ENCODE data around the gene SLC7A7.

Gene SLC7A7

DNA sequence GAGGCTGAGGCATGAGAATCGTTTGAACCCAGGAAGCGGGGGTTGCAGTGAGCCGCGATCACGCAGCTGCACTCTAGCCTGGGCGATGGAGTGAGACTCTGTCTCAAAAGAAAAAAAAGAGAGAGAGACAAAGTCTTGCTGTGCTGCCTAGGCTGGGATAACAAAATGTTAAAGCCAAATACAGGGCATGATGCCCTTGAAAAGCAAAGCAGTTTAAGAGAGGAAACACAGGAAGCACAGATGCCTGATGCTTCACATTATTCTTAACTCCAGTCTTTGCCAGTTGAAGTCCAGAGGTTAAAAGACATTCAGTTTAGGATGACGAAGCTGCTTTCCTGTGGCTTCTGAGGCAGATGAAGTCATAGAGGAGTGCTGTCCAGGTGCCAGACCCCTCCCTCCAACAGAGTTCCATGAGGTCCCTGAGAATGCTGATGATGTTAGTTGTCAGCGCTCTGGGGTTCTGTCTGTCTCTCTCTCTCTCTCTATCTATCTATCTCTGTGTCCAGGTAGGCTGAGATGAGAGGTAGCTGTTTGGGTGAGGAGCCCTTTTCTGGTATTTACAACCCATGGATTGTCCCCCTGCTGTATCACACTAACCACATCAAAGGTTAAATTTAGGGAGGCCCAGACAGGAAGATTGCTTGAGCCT is 9.6 kb upstream of the SLC7A7 start:
- Histone ChIP-seq H3K27me3 (peaks cover 28% of the 10 kb centered on the region), H3K4me1 (ENCODE audit: control insufficient read depth in 1 of 2, insufficient read depth in 1 of 2, low read depth in 1 of 2, low read length in 1 of 2) (peaks cover 38 to 42% of the 10 kb centered on the region in 2 experiments), H3K4me3 (ENCODE audit: low read depth in 1 of 2, low read length in 1 of 2) (no peak overlapping the region), H3K36me3 (no peaks in the 10 kb centered on the region), H3K27ac (peak overlapping the region; percentile 52), H3K9me3 (no peaks in the 10 kb centered on the region)
- TF ChIP-seq, protein P1, sequence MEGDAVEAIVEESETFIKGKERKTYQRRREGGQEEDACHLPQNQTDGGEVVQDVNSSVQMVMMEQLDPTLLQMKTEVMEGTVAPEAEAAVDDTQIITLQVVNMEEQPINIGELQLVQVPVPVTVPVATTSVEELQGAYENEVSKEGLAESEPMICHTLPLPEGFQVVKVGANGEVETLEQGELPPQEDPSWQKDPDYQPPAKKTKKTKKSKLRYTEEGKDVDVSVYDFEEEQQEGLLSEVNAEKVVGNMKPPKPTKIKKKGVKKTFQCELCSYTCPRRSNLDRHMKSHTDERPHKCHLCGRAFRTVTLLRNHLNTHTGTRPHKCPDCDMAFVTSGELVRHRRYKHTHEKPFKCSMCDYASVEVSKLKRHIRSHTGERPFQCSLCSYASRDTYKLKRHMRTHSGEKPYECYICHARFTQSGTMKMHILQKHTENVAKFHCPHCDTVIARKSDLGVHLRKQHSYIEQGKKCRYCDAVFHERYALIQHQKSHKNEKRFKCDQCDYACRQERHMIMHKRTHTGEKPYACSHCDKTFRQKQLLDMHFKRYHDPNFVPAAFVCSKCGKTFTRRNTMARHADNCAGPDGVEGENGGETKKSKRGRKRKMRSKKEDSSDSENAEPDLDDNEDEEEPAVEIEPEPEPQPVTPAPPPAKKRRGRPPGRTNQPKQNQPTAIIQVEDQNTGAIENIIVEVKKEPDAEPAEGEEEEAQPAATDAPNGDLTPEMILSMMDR (IDR thresholded peaks at IDR 0.05), result no peak

DNA sequence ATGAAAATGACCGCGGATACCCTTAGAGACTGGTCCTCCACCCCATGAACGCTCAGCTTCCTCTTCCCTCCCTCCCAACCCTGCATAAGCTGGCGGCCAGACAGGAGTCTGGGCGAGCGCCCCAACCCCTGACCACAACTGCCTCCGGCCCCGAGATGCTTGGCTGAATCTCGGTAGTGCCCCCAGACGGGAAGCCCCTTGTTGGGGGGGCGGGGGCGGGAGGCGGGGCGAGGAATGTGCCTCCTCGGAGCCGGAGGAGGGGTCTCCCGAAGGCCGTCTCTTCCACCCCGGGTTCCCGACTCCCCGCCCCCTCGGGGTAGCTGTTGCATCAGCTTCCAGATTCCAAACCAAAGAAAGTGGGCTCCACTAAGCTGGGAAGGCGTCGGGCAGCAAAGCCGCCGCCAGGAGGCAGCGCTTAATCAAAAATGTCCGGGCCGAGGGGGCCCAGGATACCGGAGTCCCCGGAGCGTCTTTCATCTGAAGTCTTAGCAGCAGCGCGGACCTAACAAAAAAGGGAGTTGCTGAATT is 7.4 kb upstream of the SLC7A7 start:
- peak overlapping the region; percentile 73 for H3K27ac ChIP-seq
- TF ChIP-seq, protein P1 (IDR thresholded peaks at IDR 0.05), result peak; percentile 62
- H3K36me3 ChIP-seq, result no peaks in the 10 kb centered on the region
- H3K4me1 ChIP-seq (ENCODE audit: control insufficient read depth in 1 of 2, insufficient read depth in 1 of 2, low read depth in 1 of 2, low read length in 1 of 2), result peaks cover 54 to 59% of the 10 kb centered on the region in 2 experiments
- H3K27me3 ChIP-seq, result peaks cover 32% of the 10 kb centered on the region
- H3K4me3 ChIP-seq (ENCODE audit: low read depth in 1 of 2, low read length in 1 of 2), result peak overlapping the region; percentile 70 to 71
- H3K9me3 ChIP-seq, result no peaks in the 10 kb centered on the region

DNA sequence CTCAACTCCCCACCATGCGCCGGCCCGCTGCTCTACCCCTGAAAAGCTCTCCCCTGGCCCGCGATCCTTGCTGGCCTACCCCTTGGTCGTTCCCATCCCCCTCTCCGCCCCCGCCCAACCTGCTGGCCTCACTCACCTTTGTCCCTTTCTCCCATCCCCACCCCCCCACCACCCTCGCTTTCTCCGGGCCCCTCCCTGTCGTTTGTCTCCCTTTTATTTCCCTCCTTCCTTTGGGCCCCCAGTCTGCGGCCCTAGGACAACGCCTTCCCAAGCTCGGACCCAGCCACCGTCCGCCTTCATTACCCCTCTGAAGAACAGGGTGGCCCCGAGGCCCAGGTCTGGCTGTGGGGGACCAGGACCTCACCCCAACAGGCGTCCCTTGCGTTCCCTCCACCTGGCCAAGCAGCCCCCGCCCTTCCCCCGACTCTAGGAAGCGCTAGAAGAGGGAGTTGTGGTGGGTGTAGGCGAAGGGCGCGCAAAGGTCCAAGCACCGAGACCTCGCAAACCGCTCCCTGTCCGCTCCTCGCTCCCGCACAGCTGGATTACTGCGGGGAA is 6.9 kb upstream of the SLC7A7 start:
- peak overlapping the region; percentile 73 for H3K27ac ChIP-seq
- peaks cover 32% of the 10 kb centered on the region for H3K27me3 ChIP-seq
- H3K4me1 ChIP-seq (ENCODE audit: control insufficient read depth in 1 of 2, insufficient read depth in 1 of 2, low read depth in 1 of 2, low read length in 1 of 2), result peaks cover 57 to 62% of the 10 kb centered on the region in 2 experiments
- peak overlapping the region; percentile 70 to 71 for H3K4me3 ChIP-seq (ENCODE audit: low read depth in 1 of 2, low read length in 1 of 2)
- no peaks in the 10 kb centered on the region for H3K9me3 ChIP-seq
- no peaks in the 10 kb centered on the region for H3K36me3 ChIP-seq
- TF ChIP-seq, protein P1 (IDR thresholded peaks at IDR 0.05), result no peak

DNA sequence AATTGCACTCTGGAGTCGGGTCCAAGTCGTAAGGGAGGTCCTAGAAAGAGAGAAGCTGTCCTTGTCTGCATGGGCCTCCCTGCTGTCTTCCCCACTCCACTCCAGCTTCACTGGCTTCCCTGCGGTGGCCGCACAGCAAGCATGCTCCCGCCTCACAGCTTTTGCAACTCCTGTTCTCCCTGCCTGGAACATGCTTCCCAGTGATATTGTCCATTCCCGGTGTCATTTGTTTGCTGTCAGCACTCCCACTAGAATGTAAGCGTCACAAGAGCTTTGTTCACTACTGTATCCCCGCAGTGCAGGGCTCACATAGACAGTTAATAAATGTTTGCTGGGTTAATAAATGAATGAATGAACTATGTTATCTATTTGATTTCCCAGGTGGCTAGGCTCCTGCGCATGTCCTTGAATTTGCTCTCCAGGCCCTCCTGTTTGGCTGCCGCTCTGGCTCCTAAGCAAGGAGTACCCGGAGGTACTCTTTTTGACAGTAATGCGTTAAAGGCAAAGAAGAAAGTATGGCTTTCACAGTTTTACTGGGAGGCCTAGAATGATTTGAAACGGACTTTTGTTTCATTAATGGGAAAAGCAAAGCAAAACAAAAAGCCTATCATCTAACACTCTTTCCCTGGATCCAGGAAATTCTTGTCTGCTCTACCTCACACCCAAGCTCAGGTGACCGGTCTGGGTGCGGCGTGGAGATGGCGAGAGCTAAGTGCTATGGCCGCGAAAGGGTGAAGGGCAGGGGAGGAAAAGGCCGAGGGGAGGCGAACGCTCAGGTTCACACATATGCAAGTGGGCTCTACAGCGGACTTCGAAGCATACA is 6.2 kb upstream of the SLC7A7 start:
- H3K4me1 ChIP-seq (ENCODE audit: control insufficient read depth in 1 of 2, insufficient read depth in 1 of 2, low read depth in 1 of 2, low read length in 1 of 2), result peaks cover 62 to 69% of the 10 kb centered on the region in 2 experiments
- H3K27me3 ChIP-seq, result peaks cover 32% of the 10 kb centered on the region
- H3K36me3 ChIP-seq, result no peaks in the 10 kb centered on the region
- no peak overlapping the region for H3K27ac ChIP-seq
- H3K9me3 ChIP-seq, result no peaks in the 10 kb centered on the region
- TF ChIP-seq, protein P1 (IDR thresholded peaks at IDR 0.05), result no peak
- no peak overlapping the region for H3K4me3 ChIP-seq (ENCODE audit: low read depth in 1 of 2, low read length in 1 of 2)

DNA sequence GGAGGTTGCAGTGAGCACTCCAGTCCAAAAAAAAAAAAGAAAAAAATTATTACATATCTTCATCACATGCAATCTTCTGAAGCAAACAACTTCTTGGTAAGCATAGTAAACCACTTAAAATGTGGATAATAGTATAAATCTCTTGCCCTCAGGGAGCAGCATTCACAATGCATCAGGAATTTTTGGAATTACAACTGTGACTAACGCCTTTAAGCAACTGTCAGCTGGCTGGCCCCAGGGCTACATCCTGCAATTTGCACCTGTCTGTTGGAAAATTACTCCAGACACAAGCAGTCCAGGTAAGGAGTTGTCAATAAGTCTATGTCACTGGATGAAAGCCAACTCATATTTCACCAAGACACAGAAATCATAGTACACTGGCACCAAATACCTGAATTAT is 5.5 kb upstream of the SLC7A7 start:
- TF ChIP-seq, protein P1 (IDR thresholded peaks at IDR 0.05), result no peak
- peaks cover 69 to 75% of the 10 kb centered on the region in 2 experiments for H3K4me1 ChIP-seq (ENCODE audit: control insufficient read depth in 1 of 2, insufficient read depth in 1 of 2, low read depth in 1 of 2, low read length in 1 of 2)
- no peak overlapping the region for H3K4me3 ChIP-seq (ENCODE audit: low read depth in 1 of 2, low read length in 1 of 2)
- no peaks in the 10 kb centered on the region for H3K36me3 ChIP-seq
- H3K27me3 ChIP-seq, result peaks cover 32% of the 10 kb centered on the region
- H3K9me3 ChIP-seq, result no peaks in the 10 kb centered on the region
- no peak overlapping the region for H3K27ac ChIP-seq
